DOHH2 (cell line): ENCODE data around the gene CPM.

ENCODE experiments used
- EZH2phosphoT487 ChIP-seq: fragments of 200-600 bp; sonication (generic); IDR thresholded peaks from 2 replicates; pipeline ENCODE4 v1.6.1; 2017; ENCODE audit warnings: borderline replicate concordance, mild to moderate bottlenecking, antibody characterized with exemption, low read length, moderate library complexity, mixed read lengths
- TF ChIP-seq, protein P1 (sequence below): fragments of 200-600 bp; sonication (generic); IDR thresholded peaks from one replicate; pipeline ENCODE4 v1.5.1; 2014; ENCODE audit warnings: antibody characterized with exemption, mild to moderate bottlenecking, low read depth, low read length; ENCODE audit not compliant: poor library complexity, severe bottlenecking

DNA sequence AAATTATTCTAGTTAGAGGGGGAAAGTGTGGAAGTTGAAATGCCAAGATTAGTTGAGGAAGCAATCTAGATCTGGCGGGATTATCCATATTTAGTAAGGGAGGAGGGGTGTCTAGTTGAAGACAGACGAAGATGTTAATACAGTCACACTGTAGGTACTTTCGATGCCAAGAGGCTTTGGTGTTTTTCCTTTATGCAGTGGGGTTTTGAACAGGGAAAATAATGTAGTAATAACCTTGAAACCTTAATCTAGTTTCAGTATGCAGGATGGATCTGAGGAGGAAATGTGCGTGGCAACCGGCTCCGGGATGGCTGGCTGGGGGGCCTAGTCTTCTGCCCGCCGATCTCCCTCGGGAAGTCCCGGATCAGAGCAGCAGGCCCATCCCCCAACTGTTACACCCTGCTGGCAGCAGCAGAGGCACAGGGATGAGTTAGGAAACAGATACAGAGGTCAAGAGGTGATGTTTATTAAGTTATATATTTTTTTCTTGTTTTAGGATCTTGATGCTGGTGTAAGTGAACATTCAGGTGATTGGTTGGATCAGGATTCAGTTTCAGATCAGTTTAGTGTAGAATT lies 97.5 kb downstream of the CPM start:
- TF ChIP-seq, protein P1, sequence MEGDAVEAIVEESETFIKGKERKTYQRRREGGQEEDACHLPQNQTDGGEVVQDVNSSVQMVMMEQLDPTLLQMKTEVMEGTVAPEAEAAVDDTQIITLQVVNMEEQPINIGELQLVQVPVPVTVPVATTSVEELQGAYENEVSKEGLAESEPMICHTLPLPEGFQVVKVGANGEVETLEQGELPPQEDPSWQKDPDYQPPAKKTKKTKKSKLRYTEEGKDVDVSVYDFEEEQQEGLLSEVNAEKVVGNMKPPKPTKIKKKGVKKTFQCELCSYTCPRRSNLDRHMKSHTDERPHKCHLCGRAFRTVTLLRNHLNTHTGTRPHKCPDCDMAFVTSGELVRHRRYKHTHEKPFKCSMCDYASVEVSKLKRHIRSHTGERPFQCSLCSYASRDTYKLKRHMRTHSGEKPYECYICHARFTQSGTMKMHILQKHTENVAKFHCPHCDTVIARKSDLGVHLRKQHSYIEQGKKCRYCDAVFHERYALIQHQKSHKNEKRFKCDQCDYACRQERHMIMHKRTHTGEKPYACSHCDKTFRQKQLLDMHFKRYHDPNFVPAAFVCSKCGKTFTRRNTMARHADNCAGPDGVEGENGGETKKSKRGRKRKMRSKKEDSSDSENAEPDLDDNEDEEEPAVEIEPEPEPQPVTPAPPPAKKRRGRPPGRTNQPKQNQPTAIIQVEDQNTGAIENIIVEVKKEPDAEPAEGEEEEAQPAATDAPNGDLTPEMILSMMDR: no peak
- TF ChIP-seq EZH2phosphoT487: no peak
